Thoracic aorta (tissue), 2 donors: ENCODE results near the gene PLA2G4C. TPM values are rescaled to one million over a fixed set of nuclear protein-coding genes. Genes with fewer than 3 reads are reported as not detected.

Experiments
- ATAC-seq: fragments of 150-250 bp; one replicate; pipeline ENCODE4 v1.8.0; 2017; ENCODE audit warnings: low read depth; ENCODE audit not compliant: insufficient number of reproducible peaks, low FRiP score
- DNase-seq: peaks from one replicate; pipeline ENCODE4 v3.0.0-alpha.2; 2020; ENCODE audit warnings: low spot score
- H3K27ac ChIP-seq, 2 donors: fragments of 200-600 bp; sonication (generic); 1 replicate in 1 of 2; 2 replicates in 1 of 2; pipeline ENCODE4 v1.5.1; 2016; ENCODE audit warnings: mild to moderate bottlenecking in 2 of 2, moderate library complexity in 2 of 2
- H3K27me3 ChIP-seq: fragments of 200-600 bp; sonication (generic); replicated peaks from 2 replicates; pipeline ENCODE4 v1.6.0; 2016; ENCODE audit warnings: mild to moderate bottlenecking; ENCODE audit not compliant: insufficient read depth
- H3K36me3 ChIP-seq: fragments of 200-600 bp; sonication (generic); one replicate; pipeline ENCODE4 v1.5.1; 2016
- H3K4me1 ChIP-seq, 2 donors: fragments of 200-600 bp; sonication (generic); 1 replicate in 1 of 2; 2 replicates in 1 of 2; pipeline versions ENCODE4 v1.5.1 to v1.6.0; 2016; ENCODE audit warnings: low read depth in 2 of 2, mild to moderate bottlenecking in 1 of 2; ENCODE audit not compliant: control insufficient read depth in 1 of 2
- H3K4me3 ChIP-seq: fragments of 200-600 bp; sonication (generic); 2 replicates; pipeline ENCODE4 v1.5.1; 2016; ENCODE audit warnings: mild to moderate bottlenecking
- H3K9me3 ChIP-seq: fragments of 200-600 bp; sonication (generic); 2 replicates; pipeline ENCODE4 v1.5.1; 2016
- total RNA-seq, 2 donors: library from RNA; depleted of rRNA; stranded (reverse); fragments of >200 nt; gene quantifications; one replicate each; pipeline versions ENCODE4 v1.1.0 to v1.2.3, GENCODE V29; 2016
- TF ChIP-seq, protein P1 (sequence below): fragments of 200-600 bp; sonication (generic); IDR thresholded peaks from one replicate; pipeline ENCODE4 v1.5.1; 2019; ENCODE audit warnings: antibody characterized with exemption

Gene PLA2G4C
- total RNA-seq, 2 donors from 2014 or later: 24.2 to 35.9 TPM

DNA sequence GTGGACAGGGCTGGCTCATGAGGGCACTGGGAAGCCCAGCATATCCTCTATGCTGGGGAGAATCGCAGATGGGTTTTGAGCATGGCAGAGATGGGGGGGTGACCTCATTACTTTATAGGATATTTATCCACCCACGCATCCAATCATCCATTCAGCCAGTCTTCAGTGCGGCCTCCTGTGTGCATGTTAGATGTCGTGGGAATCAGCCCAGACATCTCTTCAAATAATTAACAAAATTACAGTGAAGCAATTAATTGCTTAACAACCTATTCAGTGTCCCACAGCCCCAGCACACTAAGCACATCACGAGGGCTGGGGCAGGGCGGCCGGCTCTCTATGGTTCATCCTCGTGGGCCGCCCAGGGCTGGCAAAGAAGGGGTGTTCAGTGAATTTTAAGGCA is 38.0 kb upstream of the PLA2G4C start:
- H3K36me3 ChIP-seq: peaks cover 3% of the 10 kb centered on the region
- TF ChIP-seq, protein P1, sequence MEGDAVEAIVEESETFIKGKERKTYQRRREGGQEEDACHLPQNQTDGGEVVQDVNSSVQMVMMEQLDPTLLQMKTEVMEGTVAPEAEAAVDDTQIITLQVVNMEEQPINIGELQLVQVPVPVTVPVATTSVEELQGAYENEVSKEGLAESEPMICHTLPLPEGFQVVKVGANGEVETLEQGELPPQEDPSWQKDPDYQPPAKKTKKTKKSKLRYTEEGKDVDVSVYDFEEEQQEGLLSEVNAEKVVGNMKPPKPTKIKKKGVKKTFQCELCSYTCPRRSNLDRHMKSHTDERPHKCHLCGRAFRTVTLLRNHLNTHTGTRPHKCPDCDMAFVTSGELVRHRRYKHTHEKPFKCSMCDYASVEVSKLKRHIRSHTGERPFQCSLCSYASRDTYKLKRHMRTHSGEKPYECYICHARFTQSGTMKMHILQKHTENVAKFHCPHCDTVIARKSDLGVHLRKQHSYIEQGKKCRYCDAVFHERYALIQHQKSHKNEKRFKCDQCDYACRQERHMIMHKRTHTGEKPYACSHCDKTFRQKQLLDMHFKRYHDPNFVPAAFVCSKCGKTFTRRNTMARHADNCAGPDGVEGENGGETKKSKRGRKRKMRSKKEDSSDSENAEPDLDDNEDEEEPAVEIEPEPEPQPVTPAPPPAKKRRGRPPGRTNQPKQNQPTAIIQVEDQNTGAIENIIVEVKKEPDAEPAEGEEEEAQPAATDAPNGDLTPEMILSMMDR: no peak
- H3K27ac ChIP-seq: no peak overlapping the region
- no peak overlapping the region for H3K4me3 ChIP-seq
- no peak for ATAC-seq
- no peaks in the 10 kb centered on the region for H3K4me1 ChIP-seq
- no peak for DNase-seq
- H3K27me3 ChIP-seq: no peaks in the 10 kb centered on the region
- H3K9me3 ChIP-seq: no peaks in the 10 kb centered on the region

DNA sequence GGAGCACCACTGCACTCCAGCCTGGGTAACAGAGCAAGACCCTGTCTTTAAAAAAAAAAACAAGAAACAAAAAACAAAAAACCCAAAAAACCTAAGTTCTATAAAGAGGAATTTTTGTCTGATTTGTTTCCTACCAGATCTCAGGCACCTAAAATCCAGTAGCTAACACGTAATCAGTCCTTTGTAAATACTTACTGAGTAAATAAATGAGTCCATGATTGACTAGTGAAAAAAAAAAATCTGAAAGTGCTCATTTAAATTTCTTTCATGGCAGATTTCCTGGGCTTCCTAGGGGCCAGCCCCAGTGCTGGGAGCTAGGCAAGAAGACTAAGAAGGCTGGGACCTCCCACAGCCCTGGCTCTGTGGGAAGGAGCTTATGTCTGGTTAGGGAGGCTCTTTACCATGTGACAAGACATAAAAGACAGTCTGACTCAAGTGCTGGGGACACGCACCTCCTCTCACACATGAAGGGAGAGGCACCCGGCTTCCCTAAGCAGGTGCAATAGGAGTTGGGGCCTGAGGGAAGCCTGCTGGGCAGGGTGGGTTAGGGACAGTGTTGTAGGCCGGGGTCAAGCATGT is 37.1 kb upstream of the PLA2G4C start:
- Histone ChIP-seq H3K36me3 (peaks cover 3% of the 10 kb centered on the region), H3K27me3 (no peaks in the 10 kb centered on the region), H3K4me1 (no peaks in the 10 kb centered on the region), H3K9me3 (no peaks in the 10 kb centered on the region), H3K4me3 (no peak overlapping the region), H3K27ac (no peak overlapping the region)
- DNase-seq (no peak), ATAC-seq (no peak)
- TF ChIP-seq, protein P1: no peak

DNA sequence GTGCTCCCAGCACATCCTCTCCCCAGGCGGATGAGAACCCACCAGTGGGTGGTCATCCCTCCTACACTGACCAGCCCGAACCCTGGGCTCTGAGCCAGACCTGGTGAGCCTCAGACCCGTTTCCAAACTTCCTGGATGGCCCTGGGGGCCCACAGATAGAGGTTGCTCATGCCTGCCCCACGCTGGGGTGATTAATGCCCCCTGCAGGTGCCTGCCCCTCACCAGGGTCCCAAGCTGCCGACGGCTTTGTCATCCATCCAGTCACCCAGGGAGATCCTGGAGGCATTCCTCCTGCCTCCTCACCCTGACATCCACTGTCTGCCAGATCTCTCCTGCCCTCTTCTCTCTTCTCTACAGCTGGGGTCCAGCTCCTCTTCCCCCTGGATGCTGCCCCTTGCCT is 28.4 kb upstream of the PLA2G4C start:
- ATAC-seq: no peak
- no peaks in the 10 kb centered on the region for H3K36me3 ChIP-seq

DNA sequence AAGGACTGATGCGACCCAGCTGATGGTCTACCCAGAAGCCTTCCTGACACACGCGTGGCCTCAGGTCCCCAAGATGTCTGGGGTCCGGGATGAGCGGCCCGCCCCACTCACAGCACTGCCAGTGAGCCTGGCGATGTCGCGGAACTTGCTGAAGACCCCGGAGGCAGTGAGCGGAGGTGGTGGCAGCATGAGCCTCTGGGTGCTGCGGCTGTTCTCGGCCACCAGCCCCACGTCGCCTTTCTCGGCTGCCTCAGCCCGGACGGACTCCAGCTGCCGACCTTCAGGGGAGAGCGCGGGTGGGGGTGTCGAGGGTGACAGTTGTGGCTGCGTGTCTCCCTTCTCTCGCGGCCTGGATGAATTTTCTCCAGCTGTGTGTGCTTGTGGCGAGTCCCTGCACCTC is 26.8 kb upstream of the PLA2G4C start:
- H3K36me3 ChIP-seq: no peaks in the 10 kb centered on the region
- no peaks in the 10 kb centered on the region for H3K4me1 ChIP-seq
- TF ChIP-seq, protein P1: no peak
- ATAC-seq (no peak), DNase-seq (no peak)
- no peaks in the 10 kb centered on the region for H3K9me3 ChIP-seq
- H3K27ac ChIP-seq: no peak overlapping the region
- no peaks in the 10 kb centered on the region for H3K27me3 ChIP-seq
- no peak overlapping the region for H3K4me3 ChIP-seq

More for the DNA sequence above, 28.4 kb upstream of the PLA2G4C start:
- no peak overlapping the region for H3K4me3 ChIP-seq
- no peaks in the 10 kb centered on the region for H3K4me1 ChIP-seq
- H3K27ac ChIP-seq: no peak overlapping the region
- TF ChIP-seq, protein P1: no peak
- no peaks in the 10 kb centered on the region for H3K27me3 ChIP-seq
- no peak for DNase-seq
- H3K9me3 ChIP-seq: no peaks in the 10 kb centered on the region

DNA sequence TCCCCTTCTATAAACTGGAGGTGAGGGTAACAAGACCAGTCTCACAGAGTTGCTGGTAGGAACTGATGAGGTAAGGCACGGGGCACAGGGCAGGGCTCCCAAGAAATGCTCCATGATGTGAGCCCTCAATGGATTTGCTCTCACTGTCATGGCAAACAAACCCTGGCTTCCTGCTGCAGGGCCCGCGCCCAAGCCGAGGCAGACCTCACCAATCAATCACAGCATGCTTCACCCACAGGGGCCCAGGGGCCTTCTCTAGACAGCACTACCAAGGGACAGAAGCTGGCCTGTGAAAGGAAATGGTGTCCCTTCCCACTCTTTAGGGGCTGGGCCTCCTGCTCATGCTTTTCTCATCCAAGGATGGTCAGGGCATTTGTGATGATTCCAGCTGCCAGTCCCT is 25.9 kb upstream of the PLA2G4C start:
- H3K9me3 ChIP-seq: no peaks in the 10 kb centered on the region
- ATAC-seq: no peak
- H3K4me3 ChIP-seq: no peak overlapping the region
- no peaks in the 10 kb centered on the region for H3K36me3 ChIP-seq
- TF ChIP-seq, protein P1: no peak
- H3K4me1 ChIP-seq: no peaks in the 10 kb centered on the region
- DNase-seq: no peak
- H3K27ac ChIP-seq: no peak overlapping the region
- no peaks in the 10 kb centered on the region for H3K27me3 ChIP-seq
